Activated CD4-positive, alpha-beta T cell treated with anti-CD3 and anti-CD28 coated beads, Interleukin-2, Interleukin-6, amounts not matched to agents 100 ng/mL and 50 ng/mL, durations not matched to agents 16 hours and 8 hours (primary cell): ENCODE results near the gene MEX3A.
"Not testable (repeated sequence)": the region's sequence is repeated elsewhere in the genome, so short reads cannot be mapped to it uniquely, and the experiment has no call there.

Experiments
- DNase-seq: peaks from one replicate; pipeline ENCODE4 v3.0.0-alpha.2; 2020

The MEX3A gene, protein sequence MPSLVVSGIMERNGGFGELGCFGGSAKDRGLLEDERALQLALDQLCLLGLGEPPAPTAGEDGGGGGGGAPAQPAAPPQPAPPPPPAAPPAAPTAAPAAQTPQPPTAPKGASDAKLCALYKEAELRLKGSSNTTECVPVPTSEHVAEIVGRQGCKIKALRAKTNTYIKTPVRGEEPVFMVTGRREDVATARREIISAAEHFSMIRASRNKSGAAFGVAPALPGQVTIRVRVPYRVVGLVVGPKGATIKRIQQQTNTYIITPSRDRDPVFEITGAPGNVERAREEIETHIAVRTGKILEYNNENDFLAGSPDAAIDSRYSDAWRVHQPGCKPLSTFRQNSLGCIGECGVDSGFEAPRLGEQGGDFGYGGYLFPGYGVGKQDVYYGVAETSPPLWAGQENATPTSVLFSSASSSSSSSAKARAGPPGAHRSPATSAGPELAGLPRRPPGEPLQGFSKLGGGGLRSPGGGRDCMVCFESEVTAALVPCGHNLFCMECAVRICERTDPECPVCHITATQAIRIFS

DNA sequence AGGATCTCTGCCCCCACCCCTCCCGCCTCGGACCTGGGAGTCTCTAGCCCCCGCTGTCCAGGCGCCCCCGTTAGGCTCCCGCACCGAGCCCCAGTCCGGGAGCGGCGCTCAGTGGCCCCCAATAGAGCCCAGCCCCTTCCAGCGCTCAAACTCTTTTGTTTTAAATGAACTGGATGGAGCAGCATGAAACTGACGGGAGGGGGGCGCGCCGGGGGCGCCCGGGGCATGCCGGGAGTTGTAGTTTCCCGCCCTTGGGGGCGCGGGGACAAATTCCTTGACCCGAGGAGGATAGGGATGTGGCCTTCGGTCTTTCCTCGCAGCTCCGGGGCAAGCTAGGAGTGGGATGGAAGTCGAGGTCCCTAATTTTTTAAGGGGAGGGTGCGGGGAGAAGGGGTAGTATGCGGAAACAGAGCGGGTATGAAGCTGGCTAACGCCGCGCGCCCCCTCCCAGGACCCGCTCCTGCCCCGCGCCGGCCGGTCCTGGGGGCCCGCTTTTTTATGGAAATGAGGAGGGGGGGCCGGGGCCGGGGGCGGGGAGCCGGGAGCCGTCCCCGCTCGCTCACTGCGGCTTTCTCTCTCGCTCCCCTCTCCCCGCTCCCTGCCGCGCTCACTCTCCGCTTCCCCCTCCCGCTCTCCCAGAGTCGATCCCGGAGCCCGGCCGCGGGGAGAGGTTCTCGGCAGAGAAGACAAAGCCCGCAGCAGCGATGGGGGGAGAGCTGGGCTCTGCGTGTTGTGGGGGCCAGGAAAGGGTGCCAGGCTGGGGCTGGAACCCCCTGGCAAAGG, at the start of gene MEX3A:
MEX3A (minus strand) TSS at position 157 of the 783 bp plus-strand sequence. CDS start 467 bp downstream, outside the sequence.
- DNase-seq, result peak; percentile 67

- no peak for DNase-seq
These were observed 48.3 kb upstream of the MEX3A start for GRCh38 chr1:156130578-156130942.

GRCh38 chr1:156129687-156130577, 47.7 kb upstream of the MEX3A start:
- peak; percentile 87 for DNase-seq

DNA sequence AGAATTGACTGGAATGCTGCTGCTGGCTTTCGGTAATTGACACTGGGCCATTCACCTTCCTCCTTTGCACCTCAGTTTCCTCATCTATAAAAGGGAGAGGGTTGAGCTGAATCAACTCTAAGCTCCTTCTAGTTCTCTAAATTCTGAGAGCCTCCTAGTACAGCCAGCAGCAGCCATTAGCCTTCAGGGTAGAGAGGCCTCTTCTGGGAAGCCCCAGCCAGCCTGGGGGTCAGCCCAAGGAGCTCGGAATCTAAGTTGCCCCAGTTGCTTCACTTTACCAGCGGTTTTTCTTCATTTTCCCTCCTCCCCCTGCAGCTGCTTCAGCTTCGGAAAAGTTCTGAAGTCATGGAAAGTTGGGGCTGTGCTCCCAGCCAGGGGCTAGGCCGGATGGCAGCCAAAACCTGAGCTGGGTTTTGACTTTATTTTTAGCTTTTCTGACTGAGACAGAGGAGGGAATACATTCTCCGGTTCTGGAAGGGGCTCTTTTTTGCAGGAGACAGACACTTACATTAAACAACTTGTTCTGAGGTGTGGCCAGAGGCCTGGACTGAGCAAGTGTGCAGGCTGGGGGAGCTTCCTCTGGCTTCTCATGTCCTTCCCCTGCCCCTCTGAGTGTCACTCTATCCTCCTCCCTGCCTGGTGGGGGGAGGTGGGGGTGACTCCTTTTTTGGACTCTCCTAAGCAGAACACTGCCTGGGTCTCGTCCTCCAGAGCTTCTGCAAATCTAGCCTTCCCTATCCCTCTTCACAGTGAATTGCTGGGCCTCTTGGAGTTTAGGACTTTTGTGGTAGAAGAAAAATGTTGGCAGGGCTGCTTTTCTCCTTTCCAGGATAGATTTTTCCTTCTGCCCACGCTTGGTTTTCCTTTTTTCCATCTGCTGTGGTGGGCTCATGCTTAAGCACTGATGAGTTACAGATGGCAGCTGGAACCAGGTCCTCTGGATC, 46.7 kb upstream of the MEX3A start:
- DNase-seq, result no peak

DNA sequence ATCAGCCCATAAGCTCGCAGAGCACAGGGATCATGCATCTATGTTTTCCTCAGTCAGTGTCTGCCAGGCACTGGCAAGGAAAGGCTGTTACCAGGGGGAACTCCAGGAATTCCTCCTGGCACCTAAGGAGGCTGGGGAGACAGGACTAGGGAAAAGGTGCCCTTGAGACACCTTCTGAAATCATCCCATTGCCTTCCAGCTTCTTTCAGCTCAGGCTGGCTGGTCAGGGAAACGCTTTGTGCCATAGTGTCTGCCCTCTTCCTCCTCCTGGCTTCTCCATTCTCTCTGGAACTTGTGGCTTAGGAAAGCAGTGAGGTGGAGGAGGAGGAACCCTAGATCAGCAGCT, 46.0 kb upstream of the MEX3A start:
- no peak for DNase-seq

DNA sequence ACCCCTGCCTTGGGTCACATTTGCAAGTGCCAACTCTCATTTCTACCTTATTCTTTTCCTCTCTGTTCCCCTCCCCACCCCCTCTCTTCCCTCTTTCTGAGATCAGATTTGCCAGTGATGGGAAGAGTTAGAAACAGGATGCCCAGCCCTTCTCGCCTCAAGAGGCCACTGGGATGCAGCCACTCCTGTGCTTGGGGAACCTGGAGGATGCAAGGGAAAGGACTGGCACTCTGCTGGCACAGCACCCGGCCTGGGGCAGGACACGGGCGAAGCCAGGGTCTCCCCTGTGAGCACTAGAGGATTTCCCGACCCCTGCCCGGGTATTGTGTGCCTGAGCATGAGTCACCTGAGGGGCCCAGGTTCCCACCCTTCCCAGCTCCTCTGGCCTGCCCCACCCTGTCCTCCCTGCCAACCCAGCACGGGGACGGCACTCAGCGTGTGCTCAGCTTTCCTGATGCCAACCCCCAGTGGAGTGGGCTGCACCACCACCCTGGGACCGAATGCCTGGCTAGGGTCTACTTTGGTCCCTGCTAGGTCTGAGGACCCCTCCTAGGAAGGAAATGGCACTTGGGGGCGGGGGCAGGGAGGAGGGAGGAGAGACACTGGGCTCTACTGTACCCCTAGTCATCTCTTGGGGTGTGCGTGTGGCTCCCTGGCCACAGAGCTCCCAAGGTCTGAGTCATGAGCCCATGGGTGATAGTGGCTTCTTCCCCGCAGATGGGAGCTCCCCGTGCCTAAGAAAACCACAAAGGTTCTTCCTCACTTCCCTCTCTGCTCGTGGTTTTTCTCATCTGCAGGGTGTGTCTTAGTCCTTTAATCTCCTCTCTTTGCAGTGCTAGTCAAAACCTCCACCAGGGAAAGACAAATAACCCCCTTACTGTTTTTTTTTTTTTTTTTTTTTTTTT, 44.6 kb upstream of the MEX3A start:
- DNase-seq, result peak; percentile 96

DNA sequence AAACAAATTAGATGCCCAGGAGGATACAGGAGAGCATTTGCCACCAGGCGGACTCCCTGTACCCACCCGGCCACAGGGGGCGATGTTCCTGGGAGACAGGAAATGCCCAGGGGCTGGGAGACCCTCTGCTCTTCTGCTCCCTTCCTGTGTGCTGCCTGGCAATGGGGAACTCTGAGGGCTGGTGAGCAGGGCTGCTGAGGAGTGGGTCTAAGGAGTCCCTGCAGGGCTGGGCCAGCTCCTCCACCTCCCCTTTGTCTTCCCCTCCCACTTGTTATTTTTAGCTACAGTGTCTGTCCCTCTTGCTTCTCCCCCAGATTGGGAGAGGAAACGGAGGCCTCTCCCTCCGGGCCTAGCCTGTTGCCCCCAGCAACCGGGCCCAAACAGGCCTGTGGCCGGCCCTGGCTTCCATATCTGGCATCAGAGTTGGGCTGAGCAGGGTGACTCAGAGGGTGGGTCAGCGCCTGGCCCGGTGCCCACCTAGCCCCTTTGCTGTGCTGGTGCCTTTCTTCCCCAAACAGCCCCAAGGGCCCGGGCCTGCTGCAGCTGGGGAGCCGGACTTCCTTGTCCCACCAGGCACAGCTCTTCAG, 43.9 kb upstream of the MEX3A start:
- peak; percentile 87 for DNase-seq

GRCh38 chr1:156125544-156125943, 43.3 kb upstream of the MEX3A start:
- not testable (repeated sequence) for DNase-seq

DNA sequence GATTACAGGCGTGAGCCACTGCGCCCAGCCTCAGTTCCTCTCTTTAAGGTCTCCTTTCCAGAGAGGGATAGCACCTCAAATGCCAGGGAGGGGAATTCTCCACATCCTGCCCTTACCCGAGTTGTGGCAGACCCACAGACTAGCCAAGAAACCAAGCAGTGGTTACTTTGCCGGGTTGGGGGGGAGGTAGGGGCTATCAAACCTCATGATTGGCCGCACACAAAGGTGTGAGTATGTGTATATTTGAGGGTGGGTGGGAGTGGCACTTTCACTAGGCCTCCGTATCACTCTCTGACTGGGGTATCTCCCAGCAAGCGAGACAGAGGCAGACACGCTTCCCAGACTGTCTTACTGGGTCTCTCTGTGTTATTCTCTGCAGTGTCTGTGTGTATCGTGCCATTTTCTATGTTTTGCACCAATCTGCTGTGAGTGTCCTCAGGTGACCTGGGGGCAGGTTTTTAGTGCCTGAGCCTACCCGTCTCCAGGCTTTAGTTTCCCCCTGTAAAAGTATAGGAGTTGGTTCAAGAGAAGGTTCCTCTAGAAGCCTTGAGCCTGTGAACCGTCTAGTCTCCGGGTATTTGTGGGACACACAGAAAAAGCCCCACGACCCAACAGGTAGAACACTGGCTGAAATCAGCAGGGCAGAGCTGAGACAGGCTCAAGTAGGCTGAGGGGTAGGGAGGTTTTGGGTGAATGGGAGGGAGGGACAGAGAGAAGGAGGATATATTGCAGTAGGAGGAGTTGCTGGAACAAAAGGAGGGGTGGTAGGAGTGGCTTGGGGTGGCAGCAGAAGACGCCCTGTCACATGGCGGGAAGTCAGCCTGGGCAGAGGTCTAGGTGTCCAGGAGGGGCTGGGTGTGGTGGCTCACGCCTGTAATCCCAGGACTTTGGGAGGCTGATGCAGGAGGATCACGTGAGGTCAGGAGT, 42.6 kb upstream of the MEX3A start:
- DNase-seq, result peak; percentile 70

DNA sequence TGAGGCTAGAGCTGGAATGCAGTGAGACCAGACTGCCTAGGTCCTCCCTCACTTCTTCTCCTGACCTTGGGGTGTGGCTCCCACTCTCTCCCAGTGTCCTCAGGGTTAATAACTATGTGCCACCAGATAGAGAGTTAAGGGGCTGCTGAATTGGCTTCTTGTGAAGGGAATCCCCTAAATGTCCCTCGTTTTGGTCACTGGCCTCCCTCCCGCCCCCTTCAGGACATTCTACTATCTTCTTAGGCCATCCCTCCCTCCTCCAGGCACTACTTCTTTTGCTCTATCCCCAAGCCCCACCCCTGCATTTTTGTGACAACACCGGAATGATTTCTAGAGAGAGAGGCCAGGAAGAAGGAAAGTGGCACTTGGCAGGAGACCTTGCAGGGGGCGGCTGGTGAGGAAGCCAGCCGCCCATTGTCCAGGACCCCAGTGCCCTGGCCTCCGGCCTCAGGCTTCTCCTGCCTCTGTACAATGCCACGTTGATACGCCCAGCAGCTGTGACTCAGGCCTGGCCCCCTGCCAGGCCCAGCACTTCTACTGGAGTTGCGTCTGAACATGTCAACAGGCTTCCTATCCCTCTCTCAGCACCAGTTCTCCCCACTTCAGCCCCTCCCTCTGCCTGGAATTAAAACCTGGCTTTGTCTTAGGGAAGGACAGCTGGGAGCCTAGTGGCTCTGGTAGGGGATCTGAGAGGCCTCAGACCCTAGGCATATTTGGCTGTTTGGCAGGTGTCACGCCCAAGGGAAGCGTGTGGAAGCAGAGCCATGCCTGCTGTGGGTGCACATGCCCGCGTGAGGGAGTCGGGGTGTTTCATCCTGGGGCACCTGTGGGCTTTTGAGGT, 41.3 kb upstream of the MEX3A start:
- DNase-seq, result peak; percentile 59

GRCh38 chr1:156122519-156123355, 40.5 kb upstream of the MEX3A start:
- no peak for DNase-seq

- DNase-seq, result no peak
These were observed 39.8 kb upstream of the MEX3A start for GRCh38 chr1:156122086-156122485.

DNA sequence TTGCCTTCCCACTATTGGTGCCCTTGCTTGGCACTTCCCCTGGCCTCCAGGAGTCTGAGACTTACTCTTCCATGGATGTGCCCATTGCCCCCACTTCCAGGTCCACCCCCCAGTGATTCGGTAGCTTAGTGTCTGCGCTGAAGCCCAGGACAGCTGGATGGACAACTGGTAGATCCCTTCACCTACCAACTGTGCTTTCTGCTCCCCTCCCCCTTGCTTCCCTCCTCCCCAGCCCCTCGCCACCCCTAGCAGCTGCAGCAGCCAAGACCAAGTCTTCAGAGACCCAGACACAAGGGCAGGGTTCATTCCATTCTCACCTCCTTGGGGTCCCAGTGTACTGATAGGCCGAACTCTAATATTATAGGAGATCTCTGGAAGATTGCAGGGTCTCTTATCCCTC, 39.2 kb upstream of the MEX3A start:
- DNase-seq, result no peak

GRCh38 chr1:156121005-156121404, 38.7 kb upstream of the MEX3A start:
- DNase-seq, result not testable (repeated sequence)

GRCh38 chr1:156120318-156120717, 38.1 kb upstream of the MEX3A start:
- no peak for DNase-seq

DNA sequence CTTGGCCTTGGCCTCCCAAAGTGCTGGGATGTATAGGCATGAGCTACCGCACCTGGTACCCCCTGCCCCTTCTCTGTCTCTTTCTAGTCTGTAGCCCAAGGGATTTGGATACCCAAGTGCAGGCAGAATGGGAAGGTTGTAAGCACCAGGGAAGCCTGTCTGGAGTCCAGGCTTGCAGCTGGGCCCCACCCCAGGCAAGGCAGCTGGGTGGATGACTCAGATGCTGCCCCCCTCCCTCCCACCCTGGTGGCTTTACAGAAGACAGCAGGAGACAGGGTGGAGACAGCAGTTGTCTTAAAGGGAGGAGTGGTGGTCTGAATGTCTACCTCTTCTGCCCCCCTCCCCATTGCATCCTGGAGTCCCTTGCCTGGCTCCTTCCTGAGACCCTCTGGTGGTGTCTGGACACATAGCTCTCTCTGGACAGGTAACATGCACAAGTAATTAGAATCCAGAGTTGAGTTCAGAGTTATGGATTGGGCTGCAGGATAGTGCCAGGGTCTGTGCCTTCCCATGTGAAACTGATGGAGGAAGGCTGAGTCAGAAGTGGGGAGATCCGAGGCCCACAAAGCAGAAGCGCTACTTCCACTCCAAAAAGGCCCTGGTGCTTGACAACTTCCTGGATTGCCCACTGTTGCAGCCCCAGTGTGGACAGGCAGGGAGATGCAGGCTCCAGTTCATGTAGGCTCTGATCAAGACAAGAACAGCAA, 37.4 kb upstream of the MEX3A start:
- peak; percentile 49 for DNase-seq
